Cerebellar cortex (tissue), 1 donor: Measurements from ENCODE around the gene WWTR1.

Source experiments
- DNase-seq: peaks from one replicate; pipeline ENCODE4 v3.0.0-alpha.2; 2015; ENCODE audit warnings: low spot score

The WWTR1 gene

GRCh38 chr3:149657926-149658743, at the start of gene WWTR1:
Gene WWTR1 (minus strand): TSS chr3:149658025. CDS start chr3:149657306, 719 bp downstream.
- peak; percentile 86 for DNase-seq

GRCh38 chr3:149706905-149707304, 49.1 kb upstream of the WWTR1 start:
- no peak for DNase-seq

DNA sequence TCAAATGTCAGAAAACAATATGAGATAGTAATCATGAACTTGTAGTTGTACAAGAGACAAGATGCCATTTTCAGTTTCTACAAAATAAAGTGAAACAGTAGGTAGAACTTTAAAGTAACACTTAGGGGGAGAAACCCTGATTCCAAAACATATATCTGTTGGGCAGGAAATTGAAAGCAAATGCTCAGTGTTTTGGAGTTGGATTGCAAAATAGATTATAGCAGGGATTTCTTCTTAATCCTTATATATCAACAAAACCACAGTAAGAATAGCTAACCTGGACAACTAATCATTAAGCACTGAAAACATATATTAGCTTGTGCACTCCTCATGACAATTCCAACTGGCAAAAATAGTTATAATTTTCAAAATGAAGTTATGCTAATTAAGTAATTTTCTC, 47.6 kb upstream of the WWTR1 start:
- no peak for DNase-seq

DNA sequence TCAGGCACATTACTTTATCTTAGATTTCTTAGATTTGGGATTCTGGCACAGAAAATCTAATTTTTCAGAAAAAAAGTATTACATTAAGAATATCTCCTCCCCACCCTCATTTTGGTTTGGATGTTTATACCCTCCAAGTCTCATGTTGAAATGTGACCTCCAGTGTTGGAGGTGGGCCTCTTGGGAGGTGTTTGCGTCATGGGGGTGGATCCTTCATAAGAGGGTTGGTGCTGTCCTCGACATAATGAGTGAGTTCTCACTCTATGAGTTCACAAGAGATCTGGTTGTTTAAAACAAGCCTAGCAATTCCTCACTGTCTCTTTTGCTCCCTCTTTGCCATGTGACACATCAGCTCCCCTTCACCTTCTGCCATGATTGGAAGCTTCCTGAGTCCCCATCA, 45.6 kb upstream of the WWTR1 start:
- no peak for DNase-seq

DNA sequence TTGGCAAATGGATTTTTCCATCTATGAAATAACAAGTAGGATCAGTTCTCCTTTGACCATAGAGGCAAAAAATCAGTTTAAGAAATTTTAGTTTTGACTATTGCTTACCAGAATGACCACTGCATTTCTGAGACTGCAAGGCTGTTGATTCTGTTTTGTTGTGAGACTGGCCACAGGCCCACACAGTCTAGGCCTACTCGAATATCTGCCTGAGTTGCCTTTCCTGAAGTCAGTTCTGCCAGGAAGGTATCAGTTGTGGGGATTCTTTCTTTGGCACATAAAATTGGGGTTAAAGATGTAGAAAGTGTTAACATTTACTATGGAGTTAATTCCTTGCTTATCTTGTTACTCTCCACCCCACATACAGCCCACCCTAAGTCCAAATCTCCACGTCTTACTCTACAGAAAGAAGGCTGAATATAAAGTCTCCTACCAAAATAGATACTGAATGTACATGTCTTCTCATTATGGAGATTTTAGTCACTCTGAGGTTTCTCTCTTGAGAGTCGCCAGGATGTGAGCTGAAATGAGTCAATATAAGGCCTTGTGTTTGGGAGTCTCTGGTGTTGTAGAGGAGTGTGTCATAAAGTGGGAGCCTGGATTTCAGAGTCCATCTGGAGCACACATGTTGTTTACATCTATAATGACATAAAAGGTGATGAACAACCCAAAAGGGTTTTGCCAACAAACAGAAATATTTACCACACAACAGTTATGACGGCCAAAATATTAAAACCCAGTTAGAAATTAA, 45.0 kb upstream of the WWTR1 start:
- DNase-seq: no peak

DNA sequence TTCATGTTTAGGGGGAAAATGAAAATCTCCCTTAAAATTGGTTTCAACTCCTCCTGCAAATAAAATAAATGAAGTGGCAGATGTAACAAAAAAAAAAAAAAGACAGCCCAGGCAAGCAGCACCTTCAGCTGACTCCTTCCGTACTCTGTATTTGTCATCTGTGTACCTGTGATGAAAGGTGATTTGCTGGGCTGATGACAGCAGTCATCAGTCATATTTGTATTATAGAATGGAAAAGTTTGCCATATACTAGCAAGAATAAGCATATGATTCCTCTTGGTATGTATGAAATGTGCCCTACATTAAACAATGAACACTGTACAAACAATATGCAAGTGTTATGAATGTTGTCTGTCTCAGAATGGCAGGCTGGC, 44.1 kb upstream of the WWTR1 start:
- no peak for DNase-seq

DNA sequence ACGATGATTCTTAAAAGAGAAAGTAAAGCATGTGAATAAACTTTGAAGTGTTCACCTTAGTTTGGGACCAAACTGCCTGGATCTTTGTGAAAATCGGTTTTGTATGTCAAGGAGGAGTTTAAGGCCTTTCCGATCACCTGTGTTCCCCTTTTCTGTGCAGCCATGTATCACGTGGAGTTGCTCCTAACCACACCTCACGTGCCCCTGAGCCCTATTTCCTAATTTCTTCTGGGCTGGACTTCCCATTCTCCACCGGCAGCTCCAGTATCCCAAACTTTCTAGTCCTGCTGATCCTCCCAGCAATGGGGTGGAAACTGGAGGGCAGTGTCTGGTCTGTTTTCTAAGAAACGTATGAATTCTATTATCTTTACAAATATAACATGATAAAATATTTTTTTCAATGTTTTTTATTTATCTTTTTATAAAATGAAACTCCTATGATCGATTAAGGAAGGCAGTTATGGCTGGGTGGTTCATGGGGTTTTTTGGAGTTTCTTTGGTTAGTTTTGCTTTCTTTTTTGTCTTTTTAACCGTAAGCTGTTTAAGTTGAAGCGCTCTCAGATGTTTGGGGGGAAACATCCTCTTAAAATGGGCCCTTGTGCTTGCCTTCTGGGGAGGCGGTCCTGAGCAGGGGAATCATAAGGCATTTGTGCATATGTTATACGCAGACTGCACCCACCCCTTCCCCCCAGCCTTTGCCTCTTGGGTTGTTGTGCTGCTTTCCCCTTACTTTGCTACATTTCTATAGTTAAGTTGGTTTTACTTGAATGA, 43.6 kb upstream of the WWTR1 start:
- DNase-seq: no peak

- DNase-seq: no peak
Observed at GRCh38 chr3:149688122-149688757, 30.4 kb upstream of the WWTR1 start.

DNA sequence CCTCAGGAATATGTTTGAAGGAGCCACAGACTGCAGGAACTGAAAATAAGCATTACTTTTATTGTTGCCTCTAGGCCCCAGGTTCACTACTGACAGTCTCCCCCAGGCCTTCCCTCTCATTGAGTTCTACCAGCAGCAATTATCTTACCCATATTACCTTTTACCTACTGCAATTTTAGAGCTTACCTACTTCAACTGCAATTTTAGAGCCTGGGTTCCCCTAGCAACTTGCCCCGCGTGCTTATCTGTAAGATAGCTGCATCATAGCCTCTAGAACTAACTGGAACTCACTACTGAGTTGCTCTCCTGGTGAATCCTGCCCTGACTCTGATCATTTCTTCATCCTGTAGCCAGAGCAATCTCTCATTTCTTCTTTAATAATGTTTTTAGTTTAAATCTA, 29.2 kb upstream of the WWTR1 start:
- no peak for DNase-seq

- DNase-seq: no peak
Observed at GRCh38 chr3:149678351-149678950, 20.6 kb upstream of the WWTR1 start.

DNA sequence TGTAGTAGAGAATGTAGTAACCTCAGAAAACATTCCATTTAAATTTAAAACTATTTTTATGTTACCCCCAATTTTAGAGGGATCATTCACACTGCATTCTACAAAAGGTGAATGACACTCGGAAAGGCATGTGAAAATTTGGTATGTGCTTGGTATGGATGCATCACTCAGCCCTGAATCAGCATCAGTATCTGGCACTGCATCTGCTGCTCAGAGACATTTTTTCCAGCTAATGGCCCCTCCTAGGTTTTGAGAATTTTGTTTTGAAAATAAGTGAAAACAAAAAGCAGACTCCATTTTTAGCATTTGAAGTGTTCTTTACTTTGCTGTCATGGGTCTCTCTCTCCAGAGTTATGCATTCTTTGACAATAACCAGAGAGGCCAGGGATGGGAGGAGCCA, 15.6 kb upstream of the WWTR1 start:
- DNase-seq: no peak

DNA sequence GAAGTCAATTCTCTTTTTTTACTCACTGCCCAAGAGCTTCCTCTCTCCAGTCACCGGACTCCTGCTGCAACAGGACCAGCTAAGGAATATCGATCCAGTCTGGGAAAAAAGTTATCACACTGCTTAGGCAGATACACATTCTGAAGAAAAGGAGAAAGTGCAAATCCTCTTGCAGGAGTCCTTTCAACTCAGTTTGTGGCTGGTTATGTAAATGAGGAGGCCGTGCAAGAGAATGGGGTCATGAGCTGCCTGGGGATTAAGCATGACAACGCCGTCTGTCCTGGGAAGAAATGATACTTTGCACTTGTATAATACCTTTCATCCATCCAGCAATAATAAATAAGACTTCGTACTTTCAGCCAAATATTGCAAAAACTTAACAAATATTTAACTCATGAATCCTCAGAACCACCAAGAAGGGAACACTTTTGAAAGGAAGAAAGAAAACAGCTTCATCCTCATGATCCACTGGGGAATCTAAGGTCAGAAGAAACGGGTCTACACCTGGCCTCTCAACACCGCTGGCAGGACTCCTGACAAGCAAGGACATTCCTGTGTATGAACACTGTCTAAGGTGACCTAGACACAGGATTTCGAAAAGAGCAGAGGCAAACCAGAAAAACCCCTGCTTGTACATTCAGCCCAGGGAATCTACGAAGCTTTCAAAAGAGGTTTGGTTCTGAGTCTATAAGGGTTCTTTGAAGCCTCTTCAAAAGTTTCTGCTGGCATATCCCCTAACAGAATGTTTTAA, 13.1 kb upstream of the WWTR1 start:
- DNase-seq: no peak

DNA sequence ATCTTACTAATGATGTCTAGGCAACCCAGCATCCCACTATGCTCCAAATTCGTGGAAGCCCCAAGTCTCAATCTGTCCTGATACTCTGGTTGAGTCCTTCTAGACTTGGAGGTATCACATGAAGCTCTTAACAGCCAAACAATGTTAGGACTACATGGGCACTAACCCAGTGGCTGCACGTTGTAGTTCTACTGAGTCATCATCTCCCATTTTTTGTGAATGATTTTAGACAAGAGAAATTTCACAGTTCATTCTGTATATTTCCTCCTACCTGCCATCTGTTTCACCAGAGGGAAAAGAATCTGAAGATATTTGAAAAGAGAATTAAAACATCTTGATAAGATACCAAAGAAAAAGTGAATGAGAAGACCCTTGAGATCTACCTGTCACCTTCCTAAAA, 9.8 kb upstream of the WWTR1 start:
- DNase-seq: no peak

DNA sequence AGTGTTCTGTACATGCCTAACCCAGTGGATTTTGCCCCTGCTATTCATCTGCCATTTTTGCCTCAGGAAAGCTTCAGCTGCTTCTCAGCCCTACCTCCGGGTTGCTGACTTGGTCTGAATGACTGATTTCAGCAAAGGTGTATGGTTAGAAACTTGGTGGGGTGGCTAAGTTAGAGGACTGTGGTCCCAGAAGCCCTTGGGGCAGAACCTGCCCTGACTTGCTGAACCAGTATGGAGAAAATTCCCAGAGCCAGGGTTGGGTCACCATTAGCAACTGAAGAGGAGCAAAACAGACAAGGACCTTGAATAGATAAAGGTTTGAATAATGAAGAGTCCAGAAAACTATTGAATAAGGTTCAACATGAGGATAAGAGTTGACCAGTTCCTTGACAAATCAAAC, 6.1 kb upstream of the WWTR1 start:
- DNase-seq: no peak

- DNase-seq: no peak
Observed at GRCh38 chr3:149662240-149662887, 4.5 kb upstream of the WWTR1 start.

DNA sequence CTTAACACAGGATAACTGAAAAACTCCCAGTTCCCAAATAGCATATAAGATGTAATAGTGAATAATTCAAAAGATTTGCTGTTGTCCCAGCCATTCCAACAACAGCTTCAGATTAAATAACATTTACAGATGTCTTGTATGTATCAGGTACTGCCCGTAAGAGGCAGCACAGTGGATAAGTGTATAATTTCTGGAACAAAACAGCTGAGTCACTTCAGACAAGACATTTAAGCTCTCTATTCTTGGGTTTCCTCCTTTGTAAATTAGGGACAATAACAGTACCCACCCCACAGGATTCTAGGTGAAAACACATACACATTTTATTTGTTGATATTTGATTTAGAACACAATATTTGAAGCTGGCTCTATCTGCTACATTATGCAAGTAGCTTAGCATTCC, 2.6 kb upstream of the WWTR1 start:
- no peak for DNase-seq

DNA sequence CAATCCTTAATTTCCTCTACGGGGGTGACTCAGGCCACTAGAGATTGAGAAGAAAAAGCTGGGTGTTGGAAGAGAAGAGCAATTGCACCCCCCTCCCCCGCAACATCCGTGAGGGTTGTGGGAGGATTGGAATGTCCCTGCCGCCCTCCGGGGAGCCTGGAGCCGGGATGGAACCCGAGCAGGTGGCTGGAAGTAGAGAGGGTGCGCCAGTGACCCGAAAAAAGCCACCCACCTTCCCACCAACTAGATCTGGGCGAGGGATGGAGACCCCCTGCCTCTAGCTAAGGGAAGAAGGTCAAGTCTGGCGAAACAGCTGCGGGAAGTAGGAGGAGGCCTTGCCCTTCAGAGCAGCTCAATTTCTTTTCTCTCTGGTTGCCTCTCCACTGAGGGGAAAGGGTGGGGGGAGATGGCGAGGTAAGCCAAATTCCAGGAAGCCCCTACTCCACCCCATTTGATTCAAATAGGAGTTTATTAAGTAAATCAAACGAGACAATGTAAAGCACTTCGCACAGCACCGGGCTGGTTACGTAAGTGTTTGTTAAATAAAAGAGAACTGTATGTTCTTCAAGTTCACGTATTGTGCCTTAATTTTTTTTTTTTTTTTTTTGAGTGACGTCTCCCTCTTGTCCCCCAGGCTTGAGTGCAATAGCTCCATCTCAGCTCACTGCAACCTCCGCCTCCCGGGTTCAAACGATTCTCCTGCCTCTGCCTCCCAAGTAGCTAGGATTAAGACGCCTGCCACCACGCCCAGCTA, 1.1 kb upstream of the WWTR1 start:
- no peak for DNase-seq

DNA sequence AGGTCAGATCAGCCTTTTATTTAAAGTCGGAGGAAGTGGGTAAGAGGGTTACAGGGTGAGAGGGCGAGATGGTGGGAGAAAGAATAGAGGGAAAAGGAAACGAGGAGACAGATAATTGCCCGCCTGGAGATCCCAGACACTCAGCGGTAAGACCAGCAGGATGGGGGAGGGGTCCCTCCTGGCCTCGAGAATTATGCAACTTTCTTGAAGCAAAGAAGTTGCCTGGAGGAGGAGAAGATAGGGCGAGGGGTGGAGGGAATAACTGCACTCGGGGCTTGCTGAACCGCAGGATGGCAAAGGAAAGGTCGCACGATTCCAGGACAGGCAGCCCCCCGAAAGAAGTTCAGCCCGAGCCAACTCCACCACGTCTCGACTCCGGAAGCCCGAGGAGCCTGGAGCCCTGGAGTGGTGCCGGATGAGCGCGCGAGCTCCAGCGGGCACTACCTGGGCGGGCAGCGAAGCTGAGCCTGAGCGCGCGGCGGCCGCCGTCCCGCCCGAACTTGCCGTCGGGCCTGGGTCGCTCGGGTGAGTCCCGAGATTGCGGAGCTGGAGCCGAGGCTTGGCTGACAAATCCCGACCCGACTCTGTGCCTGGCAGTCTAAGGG, 402 bp downstream of the WWTR1 start:
- peak; percentile 17 for DNase-seq

DNA sequence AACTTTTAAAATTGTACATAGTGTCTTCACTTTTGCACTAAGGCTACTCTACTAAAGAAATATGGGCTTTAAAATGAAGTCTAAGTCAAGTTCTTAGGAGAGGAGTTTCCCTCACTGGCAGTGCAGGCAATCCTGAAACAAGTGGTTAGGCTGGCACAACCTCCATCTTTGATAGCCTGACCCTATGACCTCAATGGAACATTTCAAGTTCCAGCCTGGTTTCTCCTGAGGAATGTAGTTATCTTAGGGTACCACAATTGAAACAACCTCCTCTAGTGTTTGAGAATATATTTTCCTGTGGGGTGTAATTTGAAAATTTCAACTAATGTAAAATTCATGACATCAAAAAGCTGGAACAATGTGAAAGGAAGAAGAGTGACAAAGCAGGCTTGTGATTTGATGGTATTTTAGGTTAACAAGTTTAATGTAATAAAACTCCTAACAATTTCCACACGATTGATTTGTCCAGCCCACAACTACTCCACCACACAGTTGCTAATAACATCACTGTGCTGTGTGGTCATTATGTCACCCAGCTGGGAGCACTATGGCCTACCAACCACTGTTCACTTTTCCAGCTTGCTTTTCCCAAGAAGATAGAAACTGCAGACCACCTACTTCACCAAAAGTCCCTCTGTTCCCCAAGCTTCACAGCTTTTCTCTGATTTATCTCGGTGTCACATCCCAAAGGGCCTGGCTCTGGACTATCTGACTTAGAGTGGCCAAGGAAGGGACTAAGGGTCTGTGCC, 1.8 kb downstream of the WWTR1 start:
- no peak for DNase-seq
